Hematopoietic multipotent progenitor cell treated with erythropoietin and hydrocortisone succinate and interleukin-3 and kit ligand, for 6 days (in vitro differentiated cells): Measurements from ENCODE around the gene PWWP2A.
"Not testable (repeated sequence)": the region's sequence is repeated elsewhere in the genome, so short reads cannot be mapped to it uniquely, and the experiment has no call there.

Experiments used
- DNase-seq: peaks from one replicate; pipeline ENCODE4 v3.0.0-alpha.2; 2015

PWWP2A gene, protein sequence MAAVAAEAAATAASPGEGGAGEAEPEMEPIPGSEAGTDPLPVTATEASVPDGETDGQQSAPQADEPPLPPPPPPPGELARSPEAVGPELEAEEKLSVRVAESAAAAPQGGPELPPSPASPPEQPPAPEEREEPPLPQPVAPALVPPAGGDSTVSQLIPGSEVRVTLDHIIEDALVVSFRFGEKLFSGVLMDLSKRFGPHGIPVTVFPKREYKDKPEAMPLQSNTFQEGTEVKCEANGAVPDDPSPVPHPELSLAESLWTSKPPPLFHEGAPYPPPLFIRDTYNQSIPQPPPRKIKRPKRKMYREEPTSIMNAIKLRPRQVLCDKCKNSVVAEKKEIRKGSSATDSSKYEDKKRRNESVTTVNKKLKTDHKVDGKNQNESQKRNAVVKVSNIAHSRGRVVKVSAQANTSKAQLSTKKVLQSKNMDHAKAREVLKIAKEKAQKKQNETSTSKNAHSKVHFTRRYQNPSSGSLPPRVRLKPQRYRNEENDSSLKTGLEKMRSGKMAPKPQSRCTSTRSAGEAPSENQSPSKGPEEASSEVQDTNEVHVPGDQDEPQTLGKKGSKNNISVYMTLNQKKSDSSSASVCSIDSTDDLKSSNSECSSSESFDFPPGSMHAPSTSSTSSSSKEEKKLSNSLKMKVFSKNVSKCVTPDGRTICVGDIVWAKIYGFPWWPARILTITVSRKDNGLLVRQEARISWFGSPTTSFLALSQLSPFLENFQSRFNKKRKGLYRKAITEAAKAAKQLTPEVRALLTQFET

DNA sequence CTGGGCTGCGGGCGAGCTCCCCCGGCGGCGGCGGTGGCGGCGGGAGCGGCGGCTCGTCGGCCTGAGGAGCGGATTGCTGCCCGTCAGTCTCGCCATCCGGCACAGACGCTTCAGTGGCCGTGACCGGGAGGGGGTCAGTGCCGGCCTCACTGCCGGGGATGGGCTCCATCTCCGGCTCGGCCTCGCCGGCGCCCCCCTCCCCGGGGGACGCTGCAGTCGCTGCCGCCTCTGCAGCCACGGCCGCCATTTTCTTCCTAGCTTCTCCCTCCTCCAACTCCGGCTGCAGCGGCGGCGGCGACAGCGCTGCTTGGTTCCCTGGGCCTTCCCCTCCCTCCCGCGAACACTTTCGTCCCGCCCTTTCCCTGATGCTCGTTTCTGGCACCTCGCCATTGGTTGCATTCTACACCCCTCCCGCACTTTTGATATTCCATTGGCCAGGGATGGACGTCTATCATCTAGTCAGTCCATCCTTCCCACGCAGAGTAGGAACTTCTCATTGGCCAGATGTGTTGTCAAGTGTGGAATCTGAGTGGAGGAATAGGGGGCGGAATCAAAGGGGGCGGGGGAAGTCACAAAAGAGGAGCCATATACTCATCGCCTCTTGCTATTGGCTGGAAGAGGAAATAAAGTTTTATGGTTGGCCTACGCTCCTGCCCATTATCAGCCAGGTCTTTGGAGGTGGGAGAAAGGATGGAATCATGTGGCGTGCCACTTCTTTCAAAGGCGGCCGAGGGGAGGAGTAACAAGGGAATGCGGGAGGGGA, at the start of gene PWWP2A:
TSS of gene PWWP2A (minus strand) at position 309 of the 763 bp plus-strand sequence. CDS start at position 247, 62 bp downstream.
- peak; percentile 100 for DNase-seq

DNA sequence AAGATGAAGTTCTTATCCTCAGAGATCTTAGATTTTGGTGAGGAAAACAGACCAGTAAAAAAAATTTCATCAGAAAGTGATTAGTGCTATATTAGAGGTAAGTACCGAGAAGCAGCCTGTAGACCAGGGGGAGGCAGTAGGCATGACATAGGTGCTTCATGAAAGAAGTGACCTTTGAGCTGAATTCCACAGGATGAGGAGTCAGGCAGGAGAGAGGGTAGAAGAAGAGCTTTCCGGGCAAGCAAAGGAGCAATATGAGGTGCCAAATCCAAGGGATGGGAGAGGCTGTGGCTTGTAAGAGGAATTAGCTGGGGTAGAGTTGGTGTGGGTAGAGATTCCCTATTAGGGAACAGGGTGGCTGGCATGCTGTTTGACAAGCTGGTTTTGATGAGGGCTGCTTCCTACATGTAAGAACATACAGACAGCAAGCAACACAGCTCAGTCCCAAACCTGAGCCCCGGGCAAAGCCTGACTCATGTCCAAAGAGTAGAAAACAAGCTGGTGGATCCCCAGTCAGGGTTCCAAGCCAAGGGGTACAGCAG, 48.4 kb upstream of the PWWP2A start:
- DNase-seq: no peak

DNA sequence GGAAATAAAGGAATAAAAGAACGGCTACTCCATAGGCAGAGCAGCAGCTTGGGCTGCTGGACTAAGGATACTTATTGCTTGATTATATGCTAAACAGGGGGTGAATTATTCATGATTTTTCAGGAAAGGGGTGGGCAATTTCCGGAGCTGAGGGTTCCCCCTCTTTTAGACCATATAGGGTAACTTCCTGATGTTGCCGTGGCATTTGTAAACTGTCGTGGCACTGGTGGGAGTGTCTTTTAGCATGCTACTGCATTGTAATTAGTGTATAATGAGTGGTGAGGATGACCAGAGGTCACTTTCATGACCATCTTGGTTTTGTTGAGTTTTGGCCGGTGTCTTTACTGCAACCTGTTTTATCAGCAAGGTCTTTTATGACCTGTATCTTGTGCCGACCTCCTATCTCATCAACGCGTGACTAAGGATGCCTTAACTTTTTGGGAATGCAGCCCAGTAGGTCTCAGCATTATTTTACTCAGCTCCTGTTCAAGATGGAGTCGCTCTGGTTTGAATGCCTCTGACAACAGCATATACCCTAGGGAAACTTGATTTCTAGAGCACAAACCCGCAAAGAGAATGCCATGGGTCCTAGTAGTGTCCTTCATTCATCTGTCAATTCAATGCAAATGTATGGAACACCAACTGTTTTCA, 47.8 kb upstream of the PWWP2A start:
- no peak for DNase-seq

DNA sequence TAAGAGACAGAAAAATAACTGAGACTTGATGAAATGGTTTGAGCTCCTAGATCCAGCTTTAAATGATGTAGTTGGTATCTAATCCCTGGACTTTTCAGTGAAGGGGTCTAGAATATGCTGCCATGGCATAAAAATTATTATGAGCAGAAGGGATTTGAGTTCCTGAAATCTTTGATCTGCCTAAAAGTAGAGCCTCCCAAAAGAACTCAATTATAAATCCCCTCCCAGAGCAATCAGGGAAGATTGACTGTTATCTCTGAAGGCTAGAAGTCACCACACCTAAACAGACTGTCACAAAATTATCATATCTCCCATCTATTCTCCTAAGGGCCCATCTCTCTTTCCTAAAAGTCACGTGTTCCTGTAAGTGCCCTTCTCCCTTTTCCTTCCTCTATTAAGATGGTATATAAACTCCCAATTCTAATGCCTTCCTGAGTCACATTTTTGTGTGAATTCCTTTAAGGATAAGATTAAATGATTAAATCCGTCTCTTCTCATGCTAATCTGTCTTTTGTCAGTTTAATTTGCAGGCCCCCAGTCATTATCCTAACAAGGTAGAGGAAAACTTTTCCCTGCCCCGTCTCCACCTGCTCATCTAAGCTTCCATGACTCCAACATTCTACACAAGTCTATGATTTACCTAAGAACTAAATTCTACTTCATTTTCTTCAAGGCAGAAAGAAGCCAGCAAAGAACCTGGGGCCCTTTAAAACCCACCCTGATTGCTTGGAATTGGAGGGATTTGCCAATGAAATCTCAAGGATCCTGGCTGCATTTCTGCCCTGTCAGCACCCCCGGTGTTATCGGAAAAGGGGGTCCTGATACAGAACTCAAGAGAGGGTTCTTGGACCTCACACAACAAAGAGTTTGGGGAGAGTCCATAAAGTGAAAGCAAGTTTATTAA, 47.1 kb upstream of the PWWP2A start:
- DNase-seq: no peak

DNA sequence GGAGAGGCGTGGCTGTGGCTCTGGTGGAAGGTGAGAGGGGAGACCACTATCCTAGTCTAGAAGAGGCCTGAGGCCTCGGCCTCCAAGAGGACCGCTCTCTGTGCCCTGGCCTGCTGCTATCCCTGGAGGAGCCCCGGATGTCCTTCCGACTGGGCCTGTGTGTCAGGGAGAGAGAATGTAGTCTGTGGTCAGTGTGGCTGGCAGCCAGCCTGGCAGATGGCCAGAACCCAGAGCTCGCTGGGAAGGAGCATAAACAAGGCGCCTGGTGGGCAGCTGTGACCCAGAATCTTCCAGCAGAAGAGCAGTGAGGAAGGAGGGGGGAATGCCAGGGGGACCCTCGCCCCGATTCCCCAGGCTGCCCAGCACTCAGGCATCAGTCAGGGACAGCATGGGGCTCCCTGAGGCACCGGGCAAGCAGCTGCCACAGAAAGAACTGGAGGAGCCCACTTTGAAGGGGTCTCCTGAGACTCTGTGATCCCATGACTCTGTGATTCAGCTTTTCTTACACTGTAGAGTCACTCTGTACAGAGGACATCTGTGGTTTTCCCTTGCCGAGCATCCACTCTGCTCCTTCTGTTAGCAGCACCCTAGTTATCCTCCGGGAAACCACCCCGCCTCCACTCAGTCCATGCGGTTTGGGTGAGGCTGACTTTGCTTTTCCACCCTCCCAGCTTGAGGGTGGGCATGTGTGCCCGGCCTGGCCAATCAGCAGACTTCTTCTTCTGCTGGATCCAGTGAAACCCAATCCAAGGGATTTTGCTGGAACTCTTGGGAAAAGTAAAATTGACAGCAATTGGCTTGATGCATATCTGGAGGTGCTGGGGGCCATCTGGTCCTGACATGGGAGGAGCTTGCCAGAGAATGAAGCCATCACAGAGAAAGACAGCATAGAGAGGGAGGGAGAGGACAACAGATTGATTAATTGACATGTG, 46.2 kb upstream of the PWWP2A start:
- peak; percentile 49 for DNase-seq

DNA sequence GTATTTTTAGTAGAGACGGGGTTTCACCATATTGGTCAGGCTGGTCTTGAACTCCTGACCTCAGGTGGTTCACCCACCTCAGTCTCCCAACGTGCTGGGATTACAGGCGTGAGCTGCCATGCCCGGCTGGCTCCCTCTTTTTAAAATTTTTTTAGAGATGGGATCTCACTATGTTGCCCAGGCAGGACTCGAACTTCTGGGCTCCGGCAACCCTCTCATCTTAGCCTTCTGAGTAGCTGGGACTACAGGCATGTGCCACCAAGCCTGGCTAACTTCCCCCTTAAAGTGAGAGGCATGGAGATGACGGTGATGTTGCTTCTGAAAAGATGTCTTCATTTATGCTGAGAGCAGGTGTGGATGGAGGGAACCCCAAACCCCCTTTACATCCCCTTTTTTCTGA, 43.7 kb upstream of the PWWP2A start:
- DNase-seq: no peak

DNA sequence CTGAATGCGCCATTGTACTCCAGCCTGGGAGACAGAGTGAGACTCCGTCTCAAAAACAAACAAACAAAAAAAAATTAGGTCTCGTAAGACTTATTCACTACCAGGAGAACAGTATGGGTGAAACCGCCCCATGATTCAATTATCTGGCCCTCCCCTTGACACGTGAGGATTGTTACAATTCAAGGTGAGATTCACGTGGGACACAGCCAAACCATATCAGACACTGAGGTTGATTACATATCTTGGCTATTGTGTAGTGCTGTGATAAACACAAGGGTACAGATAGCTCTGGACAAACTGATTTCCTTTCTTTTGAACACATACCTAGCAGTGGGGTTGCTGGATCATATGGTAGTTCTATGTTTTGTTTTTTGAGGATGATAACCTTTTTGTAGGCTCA, 42.4 kb upstream of the PWWP2A start:
- no peak for DNase-seq

DNA sequence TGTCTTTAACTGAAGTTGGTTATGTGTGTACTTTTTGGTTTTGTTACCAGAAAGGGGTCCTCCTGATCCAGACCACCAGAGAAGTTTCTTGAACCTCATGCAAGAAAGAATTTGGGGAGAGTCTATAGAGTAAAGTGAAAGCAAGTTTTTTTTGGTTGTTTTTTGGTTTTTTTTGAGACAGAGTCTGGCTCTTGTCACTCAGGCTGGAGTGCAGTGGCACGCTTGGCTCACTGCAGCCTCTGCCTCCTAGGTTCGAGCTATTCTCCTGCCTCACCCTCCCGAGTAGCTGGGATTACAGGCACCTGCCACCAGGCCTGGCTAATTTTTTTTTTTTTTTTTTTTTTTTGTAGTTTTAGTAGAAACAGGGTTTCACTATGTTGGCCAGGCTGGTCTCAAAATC, 41.6 kb upstream of the PWWP2A start:
- not testable (repeated sequence) for DNase-seq

DNA sequence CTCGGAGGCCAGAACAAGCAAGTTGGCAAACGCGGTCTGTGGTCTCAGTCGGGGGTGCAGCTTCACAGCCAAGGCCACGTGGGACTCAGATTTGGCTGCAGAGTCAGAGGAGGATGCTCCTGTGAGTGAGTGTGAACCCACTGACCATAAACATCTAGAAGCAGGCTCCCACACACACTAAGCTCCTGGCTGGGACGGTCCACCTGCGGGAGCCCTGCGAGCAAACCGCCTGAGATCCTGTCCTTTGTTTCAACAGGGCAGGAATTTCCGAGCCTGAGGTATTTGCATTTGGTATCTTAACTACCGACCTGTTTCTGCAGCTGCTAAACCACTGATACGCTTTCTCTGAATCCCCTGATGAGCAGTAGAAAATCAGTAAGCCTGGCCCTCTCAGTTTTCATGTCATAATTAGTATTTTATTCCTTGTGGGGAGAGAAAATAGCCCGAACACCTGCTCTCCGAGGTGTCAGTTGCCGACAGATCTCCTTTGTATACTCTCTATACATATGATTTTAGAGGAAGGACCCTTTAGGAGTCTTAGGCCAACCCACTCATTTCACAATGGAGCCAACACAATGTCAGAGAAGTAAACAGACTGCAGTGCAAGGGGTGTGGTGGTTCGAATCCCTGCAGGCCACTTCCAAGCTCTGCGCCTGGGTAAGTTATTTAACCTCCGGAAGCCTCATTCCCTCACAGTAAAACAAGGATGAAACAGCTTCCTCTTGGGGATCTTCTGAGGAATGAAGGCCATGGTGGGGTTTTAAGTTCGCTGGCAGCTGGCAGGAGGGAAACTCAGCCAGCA, 40.9 kb upstream of the PWWP2A start:
- no peak for DNase-seq

DNA sequence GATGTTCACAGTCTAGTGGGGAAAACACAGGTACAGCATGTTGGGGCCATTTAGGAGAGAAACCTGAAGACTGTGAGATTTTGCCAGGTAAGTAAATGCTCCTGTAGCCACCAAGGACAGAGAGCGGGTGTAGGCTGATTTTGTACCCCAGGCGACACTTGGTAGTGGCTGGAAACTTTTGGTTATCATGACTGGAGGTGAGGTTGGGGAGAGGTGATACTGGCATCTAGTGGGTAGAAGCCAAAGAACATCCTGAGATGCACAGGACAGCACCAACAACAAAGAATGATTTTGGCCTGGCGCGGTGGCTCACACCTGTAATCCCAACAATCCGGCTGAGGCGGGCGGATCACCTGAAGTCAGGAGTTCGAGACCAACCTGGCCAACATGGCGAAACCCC, 38.8 kb upstream of the PWWP2A start:
- DNase-seq: peak; percentile 23

DNA sequence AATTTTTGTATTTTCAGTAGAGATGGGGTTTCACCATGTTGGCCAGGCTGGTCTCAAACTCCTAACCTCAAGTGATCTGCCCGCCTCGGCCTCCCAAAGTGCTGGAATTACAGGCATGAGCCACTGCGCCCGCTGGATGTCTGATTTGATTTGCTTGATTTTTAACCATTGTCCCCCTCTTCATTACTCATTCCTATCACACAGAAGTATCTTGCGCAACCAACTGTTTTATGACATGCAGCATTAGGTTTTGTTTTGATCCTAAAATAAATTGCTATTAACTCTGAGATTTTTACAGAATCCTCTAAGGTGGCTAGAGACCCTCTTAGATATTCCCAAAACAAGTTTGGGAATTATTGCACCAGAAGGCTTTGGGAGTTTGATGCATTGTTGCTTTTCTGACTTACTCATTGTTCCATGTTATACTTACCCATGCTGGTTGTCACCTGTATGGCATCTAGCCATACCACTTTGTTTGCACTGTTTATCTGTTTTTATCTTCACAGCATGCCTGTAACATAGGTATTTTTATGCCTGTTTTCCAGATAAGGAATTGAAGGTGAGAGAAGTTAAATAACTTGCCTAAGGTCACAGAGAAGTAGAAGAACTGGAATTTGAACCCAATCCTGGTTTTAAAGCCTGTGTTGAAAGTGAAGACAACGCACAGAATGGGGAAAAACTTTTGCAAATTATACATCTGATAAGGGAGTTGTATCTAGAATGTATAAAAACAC, 35.9 kb upstream of the PWWP2A start:
- no peak for DNase-seq

DNA sequence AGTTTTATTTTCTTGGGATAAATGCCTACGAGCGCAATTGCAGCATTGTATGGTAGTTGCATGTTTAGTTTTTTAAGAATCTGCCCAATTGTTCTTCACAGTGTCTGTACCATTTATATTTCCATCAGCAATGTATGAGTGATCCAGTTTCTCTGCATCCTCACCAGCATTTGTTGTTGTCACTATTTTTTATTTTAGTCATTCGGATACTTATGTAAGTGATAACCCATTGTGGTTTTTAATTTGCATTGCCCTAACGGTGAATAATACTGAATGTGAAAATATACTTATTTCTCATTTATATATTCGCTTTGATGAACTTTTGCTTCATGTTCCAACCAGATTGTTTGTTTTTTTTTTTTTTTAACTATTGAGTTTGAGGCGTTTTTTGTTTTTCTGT, 33.7 kb upstream of the PWWP2A start:
- no peak for DNase-seq

DNA sequence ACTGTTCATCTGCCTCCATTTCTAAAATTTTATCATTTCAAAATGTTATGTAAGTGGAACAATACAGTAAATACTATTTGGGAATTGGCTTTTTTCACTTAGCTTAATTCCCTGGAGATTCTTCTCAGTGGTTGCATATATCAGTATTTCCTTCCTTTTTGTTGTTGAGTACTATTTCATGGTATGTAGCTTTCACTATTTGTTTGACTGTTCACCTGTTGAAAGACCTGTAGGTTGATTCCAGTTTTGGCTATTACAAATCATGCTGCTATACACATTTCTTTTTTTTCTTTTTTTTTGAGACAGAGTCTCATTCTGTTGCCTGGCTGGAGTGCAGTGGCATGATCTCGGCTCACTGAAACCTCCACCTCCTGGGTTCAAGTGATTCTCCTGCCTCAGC, 33.0 kb upstream of the PWWP2A start:
- DNase-seq: no peak

DNA sequence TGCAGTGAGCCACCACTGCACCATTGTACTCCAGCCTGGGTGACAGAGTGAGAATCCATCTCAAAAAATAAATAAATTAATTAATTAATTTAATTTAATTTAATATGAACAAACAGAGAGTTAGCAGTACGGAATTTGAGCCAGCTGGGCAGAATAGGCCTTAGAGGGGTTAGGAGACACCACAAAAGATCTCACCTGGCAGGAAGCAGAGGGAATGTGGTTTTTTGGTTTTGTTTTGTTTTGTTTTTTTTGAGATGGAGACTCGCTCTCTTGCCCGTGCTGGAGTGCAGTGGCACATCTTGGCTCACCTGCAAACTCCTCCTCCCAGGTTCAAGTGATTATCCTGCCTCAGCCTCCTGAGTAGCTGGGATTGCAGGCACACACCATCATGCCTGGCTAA, 31.8 kb upstream of the PWWP2A start:
- no peak for DNase-seq

DNA sequence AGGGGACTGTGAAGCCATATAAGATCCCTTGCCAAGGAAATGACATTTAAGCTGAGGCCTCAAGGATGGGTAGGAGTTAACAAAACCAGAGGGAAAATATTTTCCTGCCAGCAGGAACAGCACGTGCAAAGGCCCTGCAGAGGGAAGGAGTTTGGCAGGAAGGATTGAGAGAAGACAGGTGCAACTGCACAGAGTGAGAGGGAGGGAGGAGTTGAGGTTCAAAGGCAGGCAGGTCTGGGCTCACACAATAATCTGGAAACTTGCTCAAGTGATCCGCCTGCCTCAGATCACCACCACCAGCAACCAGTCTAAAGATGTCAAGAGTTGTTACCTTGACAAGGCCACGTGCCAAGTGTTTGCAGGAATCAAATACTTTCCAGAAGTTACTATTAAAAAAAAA, 31.1 kb upstream of the PWWP2A start:
- DNase-seq: no peak

DNA sequence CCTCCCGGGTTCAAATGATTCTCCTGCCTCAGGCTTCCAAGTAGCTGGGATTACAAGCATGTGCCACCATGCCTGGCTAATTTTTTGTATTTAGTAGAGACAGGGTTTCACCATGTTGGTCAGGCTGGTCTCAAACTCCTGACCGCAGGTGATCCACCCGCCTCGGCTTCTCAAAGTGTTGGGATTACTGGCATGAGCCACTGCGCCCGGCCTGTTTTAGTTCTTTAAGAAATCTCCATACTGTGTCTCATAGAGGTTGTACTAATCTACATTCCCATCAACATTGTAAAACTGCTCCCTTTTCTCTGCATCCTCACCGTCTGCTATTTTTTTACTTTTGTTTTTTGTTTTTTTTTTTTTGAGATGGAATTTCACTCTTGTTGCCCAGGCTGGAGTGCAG, 25.2 kb upstream of the PWWP2A start:
- DNase-seq: not testable (repeated sequence)

DNA sequence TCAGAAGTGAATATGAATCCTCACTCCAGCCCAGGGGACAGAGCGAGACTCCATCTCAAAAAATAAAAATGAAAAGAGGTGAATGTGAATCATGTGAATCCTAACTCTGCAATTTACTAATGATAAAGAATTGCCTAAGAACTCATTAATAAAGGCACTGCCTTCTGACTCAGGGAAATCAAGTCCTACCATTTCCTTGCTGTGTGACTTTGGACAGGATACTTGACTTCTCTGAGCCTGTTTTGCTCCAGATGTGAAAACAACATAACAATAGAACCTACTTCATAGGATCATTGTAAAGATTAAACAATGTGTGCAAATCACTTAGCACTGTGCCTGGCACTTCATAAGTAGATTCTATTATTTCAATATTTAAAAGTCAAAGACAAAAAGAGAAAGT, 15.1 kb upstream of the PWWP2A start:
- DNase-seq: no peak

DNA sequence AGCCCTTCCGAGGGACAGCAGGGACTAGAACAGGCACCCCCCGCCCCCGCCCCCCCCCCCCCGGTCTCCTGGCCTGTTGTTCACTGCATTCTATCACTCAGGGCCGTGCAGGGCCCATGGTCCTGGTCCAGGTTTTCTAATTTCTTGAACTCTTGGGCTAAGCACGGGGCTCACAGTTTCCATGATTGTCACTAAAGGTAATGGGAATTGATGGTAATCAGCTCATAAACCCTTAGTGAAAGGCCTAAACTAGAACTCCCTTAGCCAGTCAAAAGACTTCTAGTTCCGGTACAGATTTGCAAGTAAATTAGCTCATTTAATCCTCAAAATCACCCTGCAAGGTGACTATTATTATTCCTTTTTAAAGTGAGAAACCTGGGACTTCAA, 14.7 kb upstream of the PWWP2A start:
- DNase-seq: no peak
